Endothelial cell of umbilical vein (primary cell): ENCODE measurements around the gene TULP4. TPM values are rescaled to one million over a fixed set of nuclear protein-coding genes. Genes with fewer than 3 reads are reported as not detected.
"Not testable (repeated sequence)": the region's sequence is repeated elsewhere in the genome, so short reads cannot be mapped to it uniquely, and the experiment has no call there.

Experiments
- BruUV-seq: library from RNA; stranded (reverse); fragments of 400-500 nt; replicated peaks from 2 replicates; lab custom pipeline; 2021; lab: Mats Ljungman, UMichigan
- CTCF ChIA-PET: fragments of 300-600, 350-600 bp; sonication (Branson Sonifier 250); formaldehyde crosslinking; loops from one replicate; lab custom pipeline; 2021; ENCODE audit warnings: antibody characterized with exemption, inconsistent platforms; lab: Charles Lee
- POLR2A ChIA-PET: fragments of 300-600, 350-600 bp; sonication (Branson Sonifier 250); formaldehyde crosslinking; loops from one replicate; lab custom pipeline; 2021; ENCODE audit warnings: antibody characterized with exemption, inconsistent platforms; lab: Charles Lee
- DNase-seq: peaks from one replicate; pipeline ENCODE4 v3.0.0-alpha.2; 2011; ENCODE audit warnings: low read depth, low spot score
- FAIRE-seq: peaks from 2 replicates; lab custom pipeline; 2011; peaks lifted over from hg19 to GRCh38; lab: Jason Lieb, UNC
- H2AFZ ChIP-seq: 2 replicates; pipeline ENCODE4 v1.6.0; 2012; ENCODE audit warnings: low read depth, low read length, control low read depth, inconsistent platforms
- H3K27ac ChIP-seq: 2 replicates; pipeline ENCODE4 v1.5.1; 2011; ENCODE audit warnings: low read depth, mild to moderate bottlenecking, control low read depth, low read length, moderate library complexity; ENCODE audit not compliant: insufficient read depth
- H3K27me3 ChIP-seq, 2 experiments: 2 replicates each; pipeline versions ENCODE4 v1.6.0 to v1.6.1; 2011; ENCODE audit warnings: low read length in 2 of 2, mixed read lengths in 1 of 2; ENCODE audit not compliant: control insufficient read depth in 2 of 2, insufficient read depth in 2 of 2
- H3K36me3 ChIP-seq, 2 experiments: 2 replicates in 1 of 2; 3 replicates in 1 of 2; pipeline ENCODE4 v1.5.1; 2011; ENCODE audit warnings: low read length in 2 of 2, mild to moderate bottlenecking in 1 of 2, moderate library complexity in 1 of 2; ENCODE audit not compliant: control insufficient read depth in 2 of 2, insufficient read depth in 2 of 2; ENCODE audit errors: extremely low read depth in 1 of 2
- H3K4me1 ChIP-seq: 3 replicates; pipeline ENCODE4 v1.5.1; 2011; ENCODE audit warnings: mild to moderate bottlenecking, low read length; ENCODE audit not compliant: control insufficient read depth, insufficient read depth; ENCODE audit errors: extremely low read depth
- H3K4me2 ChIP-seq: 2 replicates; pipeline ENCODE4 v1.6.1; 2011; ENCODE audit warnings: low read length, control low read depth, mixed read lengths; ENCODE audit not compliant: insufficient read depth
- H3K4me3 ChIP-seq, 3 experiments: fragments of 200-600 bp in 1 of 3; sonication (generic), shearing (Covaris generic) in 1 of 3; replicated peaks in 1 of 3; 2 replicates each; pipeline ENCODE4 v1.5.1; 2011 to 2016; ENCODE audit warnings: control low read depth in 3 of 3, low read length in 3 of 3, mild to moderate bottlenecking in 2 of 3, inconsistent platforms in 1 of 3, low read depth in 1 of 3, moderate library complexity in 1 of 3; ENCODE audit not compliant: insufficient read depth in 1 of 3
- H3K79me2 ChIP-seq: 2 replicates; pipeline ENCODE4 v1.6.0; 2012; ENCODE audit warnings: low read length, inconsistent platforms; ENCODE audit not compliant: control insufficient read depth, insufficient read depth
- H3K9ac ChIP-seq: replicated peaks from 2 replicates; pipeline ENCODE3; 2011; ENCODE audit warnings: low read length, control low read depth; ENCODE audit not compliant: insufficient read depth; ENCODE audit errors: extremely low read depth
- H3K9me1 ChIP-seq: replicated peaks from 3 replicates; pipeline ENCODE4 v1.6.0; 2011; ENCODE audit warnings: mild to moderate bottlenecking, low read length; ENCODE audit not compliant: control insufficient read depth, insufficient read depth; ENCODE audit errors: extremely low read depth
- H3K9me3 ChIP-seq: replicated peaks from 2 replicates; pipeline ENCODE4 v1.5.1; 2012; ENCODE audit warnings: low read length, inconsistent platforms; ENCODE audit not compliant: control insufficient read depth, insufficient read depth
- H4K20me1 ChIP-seq: replicated peaks from 2 replicates; pipeline ENCODE3; 2011; ENCODE audit warnings: mild to moderate bottlenecking, low read length; ENCODE audit not compliant: control insufficient read depth, insufficient read depth; ENCODE audit errors: extremely low read depth
- JUN ChIP-seq: IDR thresholded peaks from 2 replicates; pipeline ENCODE4 v1.6.1; 2011; ENCODE audit warnings: borderline replicate concordance, low read depth; ENCODE audit not compliant: insufficient read length, insufficient read depth
- dilution Hi-C: fragments of 300-500 bp; cut with MboI; formaldehyde crosslinking; loops from one replicate; pipeline ENCODE4 v1.15.0; 2019; ENCODE audit warnings: low sequenced_read_pairs; ENCODE audit not compliant: extremely low pct_ligation_motif_present
- intact Hi-C: fragments of 100-400 bp; cut with micrococcal nuclease; formaldehyde crosslinking; loops from one replicate; pipeline ENCODE4 v1.10.0; 2022
- polyA plus RNA-seq, 4 experiments: library from polyadenylated mRNA; depleted of rRNA in 3 of 4; stranded (reverse) in 3 of 4; unstranded in 1 of 4; fragments of >200 nt; gene quantifications; 2 replicates each; pipeline versions ENCODE4 v1.2.1 to v1.2.3, GENCODE V29; 2011 to 2012; ENCODE audit warnings: missing spikeins in 1 of 4
- total RNA-seq: library from RNA; stranded (reverse); gene quantifications from 2 replicates; pipeline ENCODE4 v1.2.3, GENCODE V29; 2021

The TULP4 gene
- total and polyA plus RNA-seq, 2 donors (not counting 3 experiments of a cell fraction or from before 2014, with no cell fraction given) = 10.8 to 55.1 TPM

GRCh38 chr6:158297657-158298056, 14.6 kb upstream of the TULP4 start:
- H3K4me2 ChIP-seq, H3K9me3 ChIP-seq, H3K36me3 ChIP-seq, H3K9me1 ChIP-seq, H3K9ac ChIP-seq, H3K27me3 ChIP-seq, BruUV-seq, H3K79me2 ChIP-seq, intact Hi-C loops, dilution Hi-C loops, CTCF ChIA-PET, POLR2A ChIA-PET, FAIRE-seq, H2AFZ ChIP-seq, H3K27ac ChIP-seq, H3K4me1 ChIP-seq, H3K4me3 ChIP-seq, H4K20me1 ChIP-seq, DNase-seq: not testable (repeated sequence)

- H4K20me1 ChIP-seq, H3K27ac ChIP-seq, H3K9ac ChIP-seq, H3K27me3 ChIP-seq, H3K4me3 ChIP-seq, BruUV-seq, FAIRE-seq, H3K36me3 ChIP-seq, H3K79me2 ChIP-seq, POLR2A ChIA-PET, H3K4me2 ChIP-seq, dilution Hi-C loops, H3K9me3 ChIP-seq, H3K4me1 ChIP-seq, H3K9me1 ChIP-seq, H2AFZ ChIP-seq, intact Hi-C loops: not testable (repeated sequence)
- CTCF ChIA-PET = interaction anchor here (1.0 kb wide), 1 partner anchor 61 kb away, joined by 3 read pairs; no protein-coding TSS in a partner anchor
- peak; percentile 69 for DNase-seq
- peak; percentile 29 for TF ChIP-seq JUN
Measured at GRCh38 chr6:158300306-158301143, 11.7 kb upstream of the TULP4 start.

GRCh38 chr6:158301561-158301960, 10.7 kb upstream of the TULP4 start:
- H3K4me1 ChIP-seq, H3K4me2 ChIP-seq, H3K27ac ChIP-seq, CTCF ChIA-PET, DNase-seq, H3K9me1 ChIP-seq, H3K9ac ChIP-seq, BruUV-seq, dilution Hi-C loops, H3K4me3 ChIP-seq, H3K79me2 ChIP-seq, H2AFZ ChIP-seq, H4K20me1 ChIP-seq, H3K27me3 ChIP-seq, intact Hi-C loops, H3K36me3 ChIP-seq, POLR2A ChIA-PET, FAIRE-seq, H3K9me3 ChIP-seq: not testable (repeated sequence)

- POLR2A ChIA-PET, H3K36me3 ChIP-seq, dilution Hi-C loops: not testable (repeated sequence)
Measured at GRCh38 chr6:158302195-158302796, 10.0 kb upstream of the TULP4 start.

More at GRCh38 chr6:158302195-158302796, 10.0 kb upstream of the TULP4 start:
- H2AFZ ChIP-seq, H3K79me2 ChIP-seq, H3K9me1 ChIP-seq, DNase-seq, H3K9ac ChIP-seq, BruUV-seq, H3K27ac ChIP-seq, intact Hi-C loops, H3K4me3 ChIP-seq, H3K27me3 ChIP-seq, H3K4me1 ChIP-seq, H3K9me3 ChIP-seq, FAIRE-seq, H4K20me1 ChIP-seq, H3K4me2 ChIP-seq: not testable (repeated sequence)
- CTCF ChIA-PET = interaction anchor here (0.5 kb wide), 1 partner anchor 63 kb away, joined by 4 read pairs; no protein-coding TSS in a partner anchor
